Activated CD4-positive, alpha-beta T cell treated with anti-CD3 and anti-CD28 coated beads, Interleukin-10, Interleukin-2, amounts not matched to agents 100 ng/mL and 50 ng/mL, durations not matched to agents 16 hours and 8 hours (primary cell): Measurements from ENCODE around the gene GRHL3.

Experiments
- DNase-seq: peaks from one replicate; pipeline ENCODE4 v3.0.0-alpha.2; 2020

Gene GRHL3

DNA sequence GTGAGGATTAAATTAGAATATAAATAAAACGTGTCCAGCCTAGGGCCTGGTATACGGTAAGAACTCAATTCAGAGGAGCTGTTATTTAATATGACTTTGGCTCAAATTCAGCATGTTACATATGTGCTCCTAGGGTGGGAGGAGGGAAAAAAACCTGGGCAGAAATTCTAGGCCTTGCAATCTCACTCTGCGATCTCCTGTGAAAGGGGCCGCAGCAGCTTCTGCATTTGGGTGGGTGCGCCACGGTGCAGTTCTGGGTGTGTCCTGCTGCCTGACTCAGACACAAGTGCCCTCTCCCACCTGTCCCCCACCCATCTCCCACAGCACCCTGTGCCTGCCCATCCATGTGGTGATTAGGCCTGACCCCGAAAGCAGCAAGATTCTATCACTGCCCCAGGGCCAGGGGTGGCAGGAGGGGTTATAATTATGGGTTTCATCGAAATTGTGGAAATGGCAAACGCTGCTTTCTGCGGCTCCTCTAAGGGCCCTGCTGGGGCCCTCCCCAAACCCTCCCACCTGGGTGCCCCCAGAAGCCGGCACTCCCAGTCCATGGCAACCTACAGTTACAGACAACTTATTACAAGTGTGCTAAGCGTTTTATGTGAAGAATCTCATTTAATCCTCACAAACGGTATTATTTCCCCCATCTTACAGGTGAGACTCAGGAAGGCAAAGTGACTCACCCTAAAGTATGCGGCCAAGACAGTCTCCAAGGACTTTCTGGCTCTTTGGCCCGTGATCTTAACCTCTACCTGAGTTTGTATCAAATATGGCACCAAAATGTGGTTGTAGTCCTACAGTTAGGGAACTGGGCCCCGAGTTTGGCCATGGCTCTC, 25.5 kb upstream of the GRHL3 start:
- no peak for DNase-seq

DNA sequence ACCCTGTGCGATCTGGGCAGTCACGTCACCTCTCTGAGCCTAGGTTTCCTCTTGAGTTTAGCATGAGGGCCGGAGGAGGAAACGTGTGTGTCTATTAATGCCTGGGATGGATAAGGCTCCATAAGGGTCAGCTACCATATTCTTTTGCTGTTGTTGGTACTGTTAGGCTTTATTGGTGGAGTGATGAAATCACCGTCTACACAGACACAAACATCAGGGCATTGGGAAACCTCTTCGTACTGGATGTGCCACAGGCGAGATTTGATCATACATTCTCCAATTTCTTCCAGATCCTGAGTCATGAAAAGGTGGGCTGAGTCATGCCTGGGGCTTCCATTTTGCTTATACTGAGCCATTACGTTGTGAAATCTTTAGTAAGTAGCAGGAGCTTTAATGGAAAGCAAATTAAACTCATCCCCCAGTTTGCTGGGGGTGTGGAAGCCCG, 24.9 kb upstream of the GRHL3 start:
- no peak for DNase-seq

DNA sequence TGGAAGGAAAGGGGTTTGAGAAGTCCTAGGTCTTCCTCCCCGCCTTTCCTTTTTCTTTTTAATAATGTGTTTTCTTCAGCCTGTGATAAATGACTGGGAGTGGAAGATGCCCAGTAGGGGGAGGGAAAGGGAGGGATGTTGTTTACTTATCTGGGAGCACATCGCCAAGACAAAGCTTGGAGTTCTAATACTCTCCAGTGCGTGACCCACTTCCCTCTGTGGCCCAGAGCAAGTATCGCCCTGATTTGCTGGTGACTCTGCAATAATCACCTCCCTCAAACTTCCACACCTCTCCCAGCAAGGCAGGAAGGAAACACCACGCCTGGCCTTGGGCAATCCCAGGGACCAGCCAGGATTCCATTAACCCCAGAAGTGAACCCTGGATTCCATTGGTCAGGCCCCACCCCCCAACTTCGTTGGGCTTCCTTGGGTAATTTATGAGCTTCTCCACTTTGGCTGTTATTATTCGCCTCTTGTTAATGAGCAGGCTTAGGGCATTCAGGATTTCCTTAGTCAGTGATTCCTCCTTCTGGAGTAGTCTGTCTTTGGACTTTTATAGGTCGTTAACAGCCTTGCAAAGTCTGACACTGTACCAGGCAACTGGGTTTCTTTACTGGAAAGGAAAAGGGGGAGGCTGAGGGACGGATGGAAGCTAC, 24.3 kb upstream of the GRHL3 start:
- no peak for DNase-seq

- DNase-seq: no peak
These were observed 23.6 kb upstream of the GRHL3 start for GRCh38 chr1:24295535-24295934.

DNA sequence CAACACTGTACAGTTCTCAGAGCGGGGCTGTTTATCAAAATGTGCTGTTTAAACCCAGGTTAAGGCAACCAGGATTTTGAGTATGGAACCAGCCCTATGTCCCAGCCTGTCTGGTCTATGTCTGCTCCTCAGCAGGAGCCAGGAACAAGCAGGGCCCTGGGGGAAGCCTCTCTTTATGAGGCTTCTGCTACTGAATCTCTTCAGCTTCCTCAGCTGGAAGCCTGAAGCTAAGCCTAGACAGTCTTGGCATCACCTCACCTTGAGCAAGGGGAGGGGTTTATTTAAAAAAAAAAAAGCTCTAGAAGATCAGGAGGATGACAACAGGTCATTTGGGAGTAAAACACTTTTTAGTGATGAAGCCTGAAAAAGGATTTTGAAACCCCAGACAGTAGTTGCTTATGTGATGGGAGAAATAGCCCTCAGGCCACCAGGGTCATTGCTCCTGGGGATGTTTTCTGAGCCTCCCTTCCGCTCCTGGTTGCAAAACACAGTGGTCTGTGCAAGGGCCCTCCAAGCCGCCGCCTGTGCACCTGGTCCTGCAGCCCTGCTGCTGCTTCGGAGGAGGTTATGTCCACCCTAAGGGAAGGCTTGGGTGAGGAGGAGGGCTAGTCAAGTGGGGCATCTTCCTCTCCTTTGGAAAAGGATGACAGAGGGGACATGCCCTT, 21.8 kb upstream of the GRHL3 start:
- no peak for DNase-seq

GRCh38 chr1:24297852-24298232, 21.3 kb upstream of the GRHL3 start:
- no peak for DNase-seq

GRCh38 chr1:24298606-24299005, 20.6 kb upstream of the GRHL3 start:
- DNase-seq: no peak

- DNase-seq: no peak
These were observed 19.3 kb upstream of the GRHL3 start for GRCh38 chr1:24299901-24300300.

DNA sequence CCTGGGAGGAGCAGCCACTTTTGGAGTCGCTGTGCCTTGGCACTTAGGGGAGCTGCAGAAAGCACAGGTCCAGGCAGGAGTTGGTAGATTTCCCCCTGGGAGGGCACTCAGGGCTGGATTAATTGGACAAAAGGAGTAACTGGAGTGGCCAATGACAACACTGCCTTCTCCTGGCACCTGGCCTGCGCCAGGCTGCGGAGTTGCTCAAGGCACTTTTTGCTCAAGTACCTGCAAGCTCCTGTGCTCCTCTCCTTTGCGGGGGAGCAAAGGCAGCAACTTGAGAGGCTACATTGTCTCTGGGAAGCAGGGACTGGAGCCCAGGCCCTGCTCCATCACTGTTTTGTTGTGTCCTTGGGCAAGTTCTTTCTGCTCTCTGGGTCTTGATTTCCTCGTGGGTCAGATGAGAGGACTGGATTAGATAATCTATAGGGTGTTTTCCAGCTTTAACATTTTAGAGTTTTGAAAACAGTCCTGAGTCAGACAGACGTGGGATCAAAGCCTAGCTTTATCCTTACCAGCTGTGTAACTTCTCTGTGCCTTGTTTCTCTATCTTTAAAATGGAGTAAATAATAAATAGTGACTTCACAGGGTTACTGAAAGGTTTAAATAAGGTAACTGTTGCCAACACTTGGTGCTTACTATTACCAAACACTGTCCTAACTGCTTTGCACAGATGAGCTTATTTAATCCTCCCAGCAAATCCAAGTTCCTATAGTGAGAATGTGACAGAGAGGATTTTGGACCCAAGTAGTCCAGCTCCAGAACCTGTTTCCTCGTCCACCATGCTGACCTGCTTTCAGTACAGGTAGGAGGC, 18.0 kb upstream of the GRHL3 start:
- DNase-seq: no peak

DNA sequence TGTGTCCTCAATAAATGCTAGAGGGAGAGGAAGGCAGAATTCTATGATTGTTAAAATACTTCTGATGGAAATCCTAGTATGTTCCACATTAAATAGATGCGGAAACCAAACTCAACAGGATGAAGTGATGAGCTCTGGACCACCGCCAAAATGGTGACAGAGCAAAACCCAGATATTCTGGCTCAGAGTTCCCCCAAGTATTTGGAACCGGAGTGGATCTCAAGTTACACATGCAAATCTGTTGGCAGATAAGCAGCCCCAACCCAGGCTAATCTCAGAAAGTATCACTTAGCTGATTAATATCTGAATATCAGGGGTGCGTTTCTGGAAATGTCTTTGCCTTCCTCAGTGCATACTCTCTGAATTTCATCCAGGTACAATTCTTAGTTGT, 17.4 kb upstream of the GRHL3 start:
- DNase-seq: no peak

DNA sequence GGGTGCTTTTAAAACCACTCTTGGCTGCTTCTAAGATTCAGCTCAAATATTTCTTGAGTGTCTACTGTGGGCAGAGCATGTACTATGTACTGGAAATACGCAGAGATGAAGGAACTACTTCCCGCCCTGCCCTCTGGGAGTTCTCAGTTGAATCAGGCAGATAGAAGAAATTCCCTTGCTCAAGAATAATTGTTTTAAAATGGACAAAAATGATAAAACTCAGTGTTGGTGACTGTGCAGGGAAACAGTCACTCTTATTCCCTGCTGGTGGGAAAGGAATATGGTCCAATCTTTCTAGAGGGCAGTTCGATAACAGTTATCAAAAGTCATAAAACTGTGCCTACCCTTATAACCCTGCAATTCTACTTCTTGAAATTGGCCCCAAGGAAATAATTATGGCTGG, 16.9 kb upstream of the GRHL3 start:
- DNase-seq: no peak

- DNase-seq: no peak
These were observed 15.6 kb upstream of the GRHL3 start for GRCh38 chr1:24303600-24303999.

DNA sequence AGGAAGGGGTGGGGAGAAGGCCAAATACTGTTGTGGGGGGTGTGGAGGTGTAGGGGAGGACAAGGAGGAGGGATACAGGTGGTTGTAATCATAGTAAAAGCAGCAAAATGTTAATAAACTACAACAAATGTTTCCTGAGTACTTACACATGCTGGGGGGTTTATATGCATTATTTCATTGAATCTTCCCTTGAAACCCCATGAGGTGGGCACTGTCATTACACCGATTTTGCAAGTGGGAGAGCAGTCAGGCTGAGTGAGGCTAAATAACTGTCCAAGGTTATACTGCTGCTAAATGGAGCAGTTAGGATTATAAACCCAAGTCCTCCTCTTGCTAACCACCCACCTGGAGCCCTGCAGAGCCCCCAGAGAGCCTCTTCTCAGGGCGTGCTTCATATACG, 14.4 kb upstream of the GRHL3 start:
- no peak for DNase-seq

GRCh38 chr1:24308365-24309015, 10.7 kb upstream of the GRHL3 start:
- DNase-seq: no peak

GRCh38 chr1:24309762-24310485, 9.2 kb upstream of the GRHL3 start:
- DNase-seq: peak; percentile 45

DNA sequence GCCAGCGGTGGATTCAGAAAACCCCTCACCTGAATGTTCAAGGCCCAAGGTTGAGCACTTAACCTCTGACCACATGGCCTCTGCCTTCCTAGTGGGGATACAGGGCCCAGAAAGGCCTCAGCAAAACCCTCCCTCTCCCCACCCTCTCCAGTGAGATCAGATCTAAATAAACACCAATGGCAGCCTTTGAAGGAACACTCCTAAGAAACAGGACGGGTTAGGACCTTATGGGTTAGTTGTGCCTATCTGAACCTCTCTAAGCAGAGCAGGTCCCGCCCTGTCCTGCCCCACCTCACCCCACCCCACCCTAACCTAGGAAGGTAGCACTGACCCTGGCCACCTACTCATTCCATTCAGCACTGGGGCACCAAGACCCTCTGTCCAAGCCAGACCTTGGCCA, 7.9 kb upstream of the GRHL3 start:
- DNase-seq: no peak

DNA sequence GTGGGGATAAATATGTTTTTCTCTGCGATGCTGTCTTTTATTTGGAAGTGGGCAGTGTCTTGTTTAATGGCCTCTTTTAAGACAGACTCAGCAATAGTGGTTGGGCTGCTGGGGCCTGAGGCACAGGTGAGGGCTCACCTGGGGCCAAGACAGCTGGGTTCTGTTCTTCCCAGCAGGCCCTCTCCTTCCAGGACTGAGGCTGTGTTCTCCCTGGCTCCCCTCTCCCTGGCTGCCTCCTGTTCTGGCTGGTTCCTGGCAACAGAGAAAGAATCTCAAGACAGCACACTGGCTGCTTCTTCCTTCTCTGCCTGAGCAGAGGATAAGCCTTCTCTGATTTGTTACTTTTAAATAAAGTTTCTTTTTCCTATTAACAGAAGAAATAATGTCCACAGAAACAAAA, 7.4 kb upstream of the GRHL3 start:
- DNase-seq: no peak

DNA sequence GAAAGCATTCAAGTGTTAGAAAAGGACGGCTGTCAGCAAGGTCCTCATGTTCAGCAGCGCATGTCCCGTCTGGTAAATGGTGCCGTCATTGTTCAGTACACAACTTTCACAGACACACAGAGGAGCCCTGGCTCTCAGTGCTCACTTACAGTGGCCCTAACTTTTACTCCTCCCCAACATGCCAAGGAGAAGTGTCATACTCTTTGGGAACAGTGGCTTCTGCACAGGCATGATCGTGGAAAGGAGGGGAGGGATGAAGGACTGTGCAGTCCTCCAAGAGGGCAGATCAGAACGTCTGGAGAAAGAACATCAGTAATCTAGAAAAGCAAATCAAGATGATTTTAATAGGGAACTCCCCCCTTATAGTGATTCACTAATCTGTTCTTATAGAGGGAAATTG, 3.8 kb upstream of the GRHL3 start:
- DNase-seq: no peak

DNA sequence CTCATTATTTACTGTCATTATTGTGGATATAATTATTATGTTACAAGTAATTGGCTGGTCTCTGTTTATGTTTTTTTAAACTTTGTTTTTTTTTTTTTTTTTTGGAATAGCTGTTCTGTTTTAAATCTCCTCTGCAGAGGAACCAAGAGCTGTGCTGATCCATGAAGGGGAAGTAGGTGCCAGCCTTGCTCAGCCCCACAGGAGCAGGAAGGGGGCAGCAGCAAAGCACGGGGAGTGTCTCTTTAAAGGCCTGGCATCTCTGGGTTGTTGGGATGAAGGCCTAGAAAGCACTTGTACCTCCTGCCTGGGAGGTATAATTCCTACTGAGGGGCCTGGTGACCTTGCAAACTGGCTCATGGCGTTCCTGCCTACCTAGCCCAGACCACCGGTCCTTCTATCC, 2.5 kb upstream of the GRHL3 start:
- DNase-seq: no peak

GRCh38 chr1:24317081-24317480, 2.1 kb upstream of the GRHL3 start:
- no peak for DNase-seq

DNA sequence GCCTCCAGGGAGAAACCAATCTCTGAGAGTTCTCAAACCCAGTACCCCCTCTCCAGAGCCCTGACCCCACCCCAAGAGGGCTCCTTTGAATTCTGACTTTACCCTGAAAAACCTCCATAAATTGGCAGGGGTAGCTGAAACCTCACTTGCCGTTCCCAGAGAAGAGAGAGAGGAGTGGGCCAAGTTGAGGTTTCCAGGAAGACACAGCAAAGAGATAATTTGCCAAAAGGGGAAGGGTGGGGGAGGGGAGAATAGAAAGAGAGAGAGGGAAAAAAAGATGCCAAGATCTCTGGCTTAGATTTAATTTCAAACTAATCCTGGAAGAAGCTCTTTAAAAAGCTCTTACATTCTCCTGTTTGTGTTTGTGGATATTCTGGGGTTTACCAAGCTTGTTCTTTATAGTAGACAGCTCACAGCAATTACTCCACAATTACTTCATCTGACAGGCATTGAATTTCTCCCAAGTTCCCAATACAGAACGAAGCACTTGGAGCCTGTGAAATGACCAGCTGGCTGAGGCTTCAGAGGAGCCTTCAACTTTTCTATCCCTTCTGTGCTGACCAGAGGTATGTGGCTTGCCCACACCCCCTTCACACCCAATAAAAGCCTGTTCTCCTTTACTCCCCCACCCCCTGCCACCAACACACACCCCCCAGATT, 1.1 kb upstream of the GRHL3 start:
- no peak for DNase-seq
